BJ (cell line): ENCODE measurements around the gene ZNF3. TPM values are rescaled to one million over a fixed set of nuclear protein-coding genes. Genes with fewer than 3 reads are reported as not detected.

ENCODE experiments used
- CTCF ChIA-PET: fragments of 350-600 bp; formaldehyde crosslinking; extraction: SDS; loops from one replicate; lab custom pipeline; 2021; ENCODE audit warnings: antibody characterized with exemption, inconsistent platforms; lab: Yijun Ruan, JAX
- POLR2A ChIA-PET: fragments of 300-600 bp; sonication (Branson Sonifier 250); formaldehyde crosslinking; extraction: SDS; loops from one replicate; lab custom pipeline; 2021; ENCODE audit warnings: antibody characterized with exemption; lab: Charles Lee
- DNase-seq: peaks from one replicate; pipeline ENCODE4 v3.0.0-alpha.2; 2011; ENCODE audit warnings: low read depth
- H3K27me3 ChIP-seq: 2 replicates; pipeline ENCODE4 v1.6.0; 2011; ENCODE audit warnings: low read length; ENCODE audit not compliant: control insufficient read depth, insufficient read depth
- H3K36me3 ChIP-seq: 2 replicates; pipeline ENCODE4 v1.5.1; 2011; ENCODE audit warnings: low read length; ENCODE audit not compliant: control insufficient read depth, insufficient read depth
- H3K4me3 ChIP-seq: 2 replicates; pipeline ENCODE4 v1.5.1; 2011; ENCODE audit warnings: low read depth, mild to moderate bottlenecking, control low read depth, low read length
- CTCF ChIP-seq: IDR thresholded peaks from 2 replicates; pipeline ENCODE4 v1.5.1; 2011; ENCODE audit warnings: low read depth, mild to moderate bottlenecking, control low read depth, inconsistent platforms, low read length, moderate library complexity; ENCODE audit not compliant: insufficient read depth
- polyA plus RNA-seq: library from polyadenylated mRNA; depleted of rRNA; stranded (reverse); fragments of >200 nt; gene quantifications from 2 replicates; pipeline ENCODE4 v1.2.3, GENCODE V29; 2011

Gene ZNF3
- polyA plus RNA-seq, 1 experiment = 17.4 TPM

- CTCF ChIA-PET = no interaction called here
- TF ChIP-seq CTCF = no peak
Observed at GRCh38 chr7:100048680-100049079, 32.8 kb downstream of the ZNF3 start.

GRCh38 chr7:100044718-100045117, 36.8 kb downstream of the ZNF3 start:
- no peak for DNase-seq
- Histone ChIP-seq H3K36me3 (no peaks in the 10 kb centered on the region; the same call in 1 of the 2 replicates), H3K4me3 (no peak overlapping the region), H3K27me3 (no peaks in the 10 kb centered on the region)
- POLR2A ChIA-PET = no interaction called here
- no peak for TF ChIP-seq CTCF
- CTCF ChIA-PET = interaction anchor here (0.5 to 1.4 kb wide), 2 partner anchors 8 to 22 kb away, joined by 3 to 4 read pairs; no protein-coding TSS in a partner anchor

More at GRCh38 chr7:100048680-100049079, 32.8 kb downstream of the ZNF3 start:
- H3K36me3 ChIP-seq = no peaks in the 10 kb centered on the region; the same call in 1 of the 2 replicates
- no peak for DNase-seq
- no peaks in the 10 kb centered on the region for H3K27me3 ChIP-seq
- no peak overlapping the region for H3K4me3 ChIP-seq
- POLR2A ChIA-PET = no interaction called here

GRCh38 chr7:100040575-100040974, 40.9 kb downstream of the ZNF3 start:
- Histone ChIP-seq H3K36me3 (peaks cover 6% of the 10 kb centered on the region), H3K4me3 (no peak overlapping the region), H3K27me3 (no peaks in the 10 kb centered on the region)
- no peak for DNase-seq
- POLR2A ChIA-PET = no interaction called here
- CTCF ChIA-PET = interaction anchor here (0.6 kb wide), 1 partner anchor 9 kb away, joined by 3 read pairs; the partner anchor contains the start of gene ZSCAN21
- no peak for TF ChIP-seq CTCF

- CTCF ChIA-PET = no interaction called here
- POLR2A ChIA-PET = no interaction called here
- Histone ChIP-seq H3K4me3 (no peak overlapping the region), H3K36me3 (peaks cover 14% of the 10 kb centered on the region), H3K27me3 (no peaks in the 10 kb centered on the region)
- TF ChIP-seq CTCF = no peak
- DNase-seq = no peak
Observed at GRCh38 chr7:100038326-100038725, 43.2 kb downstream of the ZNF3 start.

- Histone ChIP-seq H3K36me3 (peaks cover 19% of the 10 kb centered on the region), H3K4me3 (no peak overlapping the region), H3K27me3 (no peaks in the 10 kb centered on the region)
- DNase-seq = no peak
- ChIA-PET CTCF (interaction anchor here (1.2 kb wide), 1 partner anchor 44 kb away, joined by 3 read pairs; no protein-coding TSS in a partner anchor), POLR2A (no interaction called here)
- no peak for TF ChIP-seq CTCF
Observed at GRCh38 chr7:100035876-100036275, 45.6 kb downstream of the ZNF3 start.
